GM12878 (cell line): Measurements from ENCODE around the gene ZNF213. TPM values are rescaled to one million over a fixed set of nuclear protein-coding genes. Genes with fewer than 3 reads are reported as not detected.

ENCODE experiments used
- ATAC-seq: fragments of 200-7000 bp; cut with Tn5 transposase; 3 replicates; pipeline ENCODE4 v1.9.1; 2020; ENCODE audit warnings: mild to moderate bottlenecking, moderate library complexity
- BruUV-seq: library from RNA; stranded (reverse); fragments of 400-500 nt; replicated peaks from 2 replicates; lab custom pipeline; 2021; lab: Mats Ljungman, UMichigan
- CTCF ChIA-PET: fragments of 300-600 bp; sonication (Branson Sonifier 250); formaldehyde crosslinking; extraction: SDS; loops from one replicate; lab custom pipeline; 2021; ENCODE audit warnings: inconsistent platforms; lab: Yijun Ruan, JAX
- POLR2A ChIA-PET: fragments of 350-600 bp; formaldehyde crosslinking; extraction: SDS; loops from one replicate; lab custom pipeline; 2021; ENCODE audit warnings: inconsistent platforms; lab: Charles Lee
- RAD21 ChIA-PET: fragments of 300-600 bp; sonication (Branson Sonifier 250); formaldehyde crosslinking; loops from one replicate; lab custom pipeline; 2023; ENCODE audit warnings: antibody characterized with exemption; ENCODE audit not compliant: unreplicated experiment; lab: Charles Lee
- SMC1A ChIA-PET: fragments of 300-600 bp; sonication (Branson Sonifier 250); formaldehyde crosslinking; loops from one replicate; lab custom pipeline; 2023; ENCODE audit not compliant: unreplicated experiment, uncharacterized antibody; lab: Charles Lee
- DNase-seq: peaks from one replicate; pipeline ENCODE4 v3.0.0-alpha.2; 2011; ENCODE audit warnings: low read depth, low spot score
- FAIRE-seq: peaks from 3 replicates; lab custom pipeline; 2011; peaks lifted over from hg19 to GRCh38; lab: Jason Lieb, UNC
- H2AFZ ChIP-seq: 2 replicates; pipeline ENCODE4 v1.6.0; 2011; ENCODE audit warnings: low read depth, low read length, control low read depth; ENCODE audit not compliant: control insufficient read depth
- H3K27ac ChIP-seq: 2 replicates; pipeline ENCODE4 v1.5.1; 2011; ENCODE audit warnings: control low read depth; ENCODE audit not compliant: control insufficient read depth, insufficient read depth
- H3K27me3 ChIP-seq, 2 experiments: replicated peaks in 1 of 2; 2 replicates each; pipeline versions ENCODE4 v1.6.0 to v1.6.1; 2011; ENCODE audit warnings: low read length in 1 of 2; ENCODE audit not compliant: control insufficient read depth in 2 of 2, insufficient read depth in 2 of 2
- H3K36me3 ChIP-seq, 2 experiments: 2 replicates each; pipeline ENCODE4 v1.5.1; 2011; ENCODE audit warnings: low read length in 1 of 2; ENCODE audit not compliant: control insufficient read depth in 2 of 2, insufficient read depth in 2 of 2
- H3K4me1 ChIP-seq: 2 replicates; pipeline ENCODE4 v1.6.1; 2011; ENCODE audit warnings: mild to moderate bottlenecking, low read length, moderate library complexity, mixed read lengths; ENCODE audit not compliant: control insufficient read depth, insufficient read depth
- H3K4me2 ChIP-seq: 2 replicates; pipeline ENCODE4 v1.6.0; 2011; ENCODE audit warnings: control low read depth; ENCODE audit not compliant: control insufficient read depth, insufficient read depth
- H3K4me3 ChIP-seq: fragments of 200-600 bp; sonication (generic); 2 replicates; pipeline ENCODE4 v1.5.1; 2016
- H3K79me2 ChIP-seq: 2 replicates; pipeline ENCODE4 v1.6.0; 2011; ENCODE audit warnings: low read length; ENCODE audit not compliant: control insufficient read depth, insufficient read depth
- H3K9ac ChIP-seq: 2 replicates; pipeline ENCODE4 v1.8.0; 2011; ENCODE audit warnings: low read length, control low read depth, mixed read lengths; ENCODE audit not compliant: control insufficient read depth, insufficient read depth
- H3K9me3 ChIP-seq: replicated peaks from 3 replicates; pipeline ENCODE4 v1.5.1; 2011; ENCODE audit warnings: mild to moderate bottlenecking, low read length; ENCODE audit not compliant: control insufficient read depth, insufficient read depth
- H4K20me1 ChIP-seq: 2 replicates; pipeline ENCODE4 v1.6.0; 2011; ENCODE audit not compliant: control insufficient read depth, insufficient read depth
- ASH2L ChIP-seq: fragments of 300-600, 200-600 bp; sonication (generic); IDR thresholded peaks from 2 replicates; pipeline ENCODE4 v1.6.1; 2017; ENCODE audit warnings: low read depth, mild to moderate bottlenecking, borderline replicate concordance
- FOXM1 ChIP-seq: IDR thresholded peaks from 2 replicates; pipeline ENCODE4 v1.6.1; 2012; ENCODE audit warnings: low read depth, mild to moderate bottlenecking, inconsistent platforms, low read length, moderate library complexity
- HDAC6 ChIP-seq: fragments of 200-600 bp; sonication (generic); IDR thresholded peaks from one replicate; pipeline ENCODE4 v1.8.0; 2017; ENCODE audit warnings: antibody characterized with exemption; ENCODE audit not compliant: unreplicated experiment
- MXI1 ChIP-seq: fragments of 150-350 bp; IDR thresholded peaks from 2 replicates; pipeline ENCODE4 v1.6.1; 2011; ENCODE audit warnings: low read depth, mild to moderate bottlenecking, inconsistent platforms, low read length, improper control_type of control experiment
- NR2C1 ChIP-seq: fragments of 450-650 bp; IDR thresholded peaks from 2 replicates; pipeline ENCODE4 v1.6.1; 2017; ENCODE audit warnings: antibody characterized with exemption, mild to moderate bottlenecking, moderate library complexity
- POU2F2 ChIP-seq: IDR thresholded peaks from 3 replicates; pipeline ENCODE4 v1.6.1; 2011; ENCODE audit warnings: low read depth, mild to moderate bottlenecking, low read length, borderline replicate concordance
- RELA ChIP-seq: fragments of 450-650 bp; IDR thresholded peaks from 2 replicates; pipeline ENCODE4 v1.8.0; 2014; ENCODE audit warnings: borderline replicate concordance; ENCODE audit not compliant: partially characterized antibody
- SIN3A ChIP-seq: IDR thresholded peaks from 2 replicates; pipeline ENCODE4 v1.6.1; 2012; ENCODE audit warnings: low read depth, low read length, improper control_type of control experiment
- STAT3 ChIP-seq: IDR thresholded peaks from 2 replicates; pipeline ENCODE4 v1.6.1; 2011; ENCODE audit warnings: low read depth, low read length, improper control_type of control experiment
- TBL1XR1 ChIP-seq: IDR thresholded peaks from 2 replicates; pipeline ENCODE4 v1.6.1; 2012; ENCODE audit warnings: low read depth, low read length, improper control_type of control experiment
- ZNF24 ChIP-seq: fragments of 450-650 bp; IDR thresholded peaks from 2 replicates; pipeline ENCODE4 v1.6.1; 2017; ENCODE audit warnings: antibody characterized with exemption, mild to moderate bottlenecking
- WGBS: methylation state at CpG from one replicate; pipeline ENCODE4 v1.1.6; 2016; ENCODE audit warnings: low lambda C conversion rate; ENCODE audit not compliant: insufficient replicate concordance, insufficient coverage; ENCODE audit errors: missing lambda C conversion rate; 5-methylcytosine and 5-hydroxymethylcytosine counted together
- in situ Hi-C: fragments of 300-500 bp; cut with MboI; formaldehyde crosslinking; loops from 9 replicates; pipeline ENCODE4 v1.14.3; 2018; ENCODE audit warnings: mixed read lengths
- intact Hi-C: fragments of 100-400 bp; cut with micrococcal nuclease; formaldehyde crosslinking; loops from one replicate; pipeline ENCODE4 v1.14.2; 2022; ENCODE audit not compliant: unreplicated experiment
- polyA plus RNA-seq, 11 experiments: library from polyadenylated mRNA; depleted of rRNA in 4 of 11; unstranded in 6 of 11; stranded (reverse) in 5 of 11; fragments of >200 nt; fragmentation: Nextera tagmentation in 4 of 11; fragmentation: Illumina TruSeq in 1 of 11; extraction: Ambion mirVana in 4 of 11; extraction: Trizol in 1 of 11; gene quantifications; 1 replicate in 1 of 11; 2 replicates in 10 of 11; pipeline versions ENCODE4 v1.2.1 to v1.2.3, GENCODE V29; 2011 to 2016; ENCODE audit warnings: inconsistent platforms in 2 of 11, missing spikeins in 2 of 11, low read depth in 1 of 11
- total RNA-seq, 4 experiments: library from RNA; depleted of rRNA in 3 of 4; stranded (reverse); fragments of >200 nt in 3 of 4; fragmentation: Illumina TruSeq in 1 of 4; extraction: Trizol in 1 of 4; gene quantifications; 2 replicates each; pipeline versions ENCODE4 v1.2.1 to v1.2.3, GENCODE V29; 2013 to 2021
- TF ChIP-seq, protein P1 (sequence below): fragments of 450-650 bp; IDR thresholded peaks from 2 replicates; pipeline ENCODE4 v1.6.1; 2018; ENCODE audit warnings: borderline replicate concordance, mild to moderate bottlenecking; ENCODE audit not compliant: partially characterized antibody

Gene ZNF213
- total and polyA plus RNA-seq, 10 of the 15 experiments (the other 5 are each of a cell fraction or from before 2014, with no cell fraction given), result 0.53 to 9.4 (median 1.1) TPM

DNA sequence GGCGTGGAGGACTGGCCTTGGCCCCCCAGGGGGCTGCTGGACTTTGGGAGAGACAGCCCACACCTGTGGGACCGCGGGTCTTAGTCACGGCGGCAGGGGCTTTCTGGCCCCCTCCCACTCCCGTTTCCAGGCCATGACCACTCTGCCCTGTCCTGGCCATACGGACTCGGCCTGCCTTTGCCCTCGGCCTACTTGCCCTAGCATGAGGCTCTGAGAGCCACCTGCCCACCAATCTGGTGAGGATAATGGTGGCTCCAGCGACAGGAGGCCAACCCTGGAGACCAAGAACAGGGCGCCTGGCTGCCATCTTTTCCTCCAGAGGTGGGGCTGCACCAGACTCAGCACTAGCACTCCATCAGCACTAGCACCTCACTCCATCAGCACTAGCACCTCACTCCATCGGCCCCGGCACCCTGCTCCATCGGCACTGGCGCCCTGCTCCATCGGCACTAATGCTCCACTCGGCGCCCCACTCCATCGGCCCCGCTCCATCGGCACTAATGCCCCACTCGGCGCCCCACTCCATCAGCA, 7.0 kb downstream of the ZNF213 start:
- CTCF ChIA-PET, result no interaction called here
- Histone ChIP-seq H2AFZ (no peak overlapping the region), H3K4me1 (no peaks in the 10 kb centered on the region), H3K36me3 (no peaks in the 10 kb centered on the region; a peak in 2 of 4 replicates), H3K27me3 (no peaks in the 10 kb centered on the region), H3K9ac (no peak overlapping the region), H3K4me3 (no peak overlapping the region), H3K27ac (no peak overlapping the region), H3K79me2 (no peaks in the 10 kb centered on the region), H3K4me2 (no peak overlapping the region), H3K9me3 (no peaks in the 10 kb centered on the region), H4K20me1 (no peaks in the 10 kb centered on the region)
- no TSS peak for BruUV-seq
- FAIRE-seq, result no peak
- WGBS, result 86% methylated on average over 23 of the region's 23 CpGs
- TF ChIP-seq HDAC6, result no peak
- RAD21 ChIA-PET, result no interaction called here
- no peak for DNase-seq
- SMC1A ChIA-PET, result no interaction called here
- ATAC-seq, result no peak
- POLR2A ChIA-PET, result no interaction called here
- intact Hi-C loops (no loop called here), in situ Hi-C loops (no loop called here)

DNA sequence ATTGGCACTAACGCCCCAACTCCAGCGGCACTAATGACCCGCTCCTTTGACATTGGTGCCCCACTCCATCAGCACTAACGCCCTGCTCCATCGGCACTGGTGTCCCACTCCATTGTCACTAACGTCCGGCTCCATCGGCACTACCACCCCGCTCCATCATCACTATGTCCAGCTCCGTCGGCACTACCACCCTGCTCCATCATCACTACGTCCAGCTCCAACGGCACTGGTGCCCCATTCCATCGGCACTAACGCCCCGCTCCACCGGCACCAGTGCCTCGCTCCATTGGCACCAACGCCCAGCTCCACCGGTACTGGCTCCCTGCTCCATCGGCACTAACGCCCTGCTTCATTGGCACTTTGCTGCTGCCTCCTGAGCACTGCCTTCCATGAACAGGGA, 7.5 kb downstream of the ZNF213 start:
- RAD21 ChIA-PET, result no interaction called here
- H3K9me3 ChIP-seq, result no peaks in the 10 kb centered on the region
- H3K79me2 ChIP-seq, result no peaks in the 10 kb centered on the region
- BruUV-seq, result no TSS peak
- intact Hi-C loops, result no loop called here
- ATAC-seq, result no peak
- H3K36me3 ChIP-seq, result no peaks in the 10 kb centered on the region; a peak in 2 of 4 replicates
- H2AFZ ChIP-seq, result no peak overlapping the region
- 88% methylated on average over 21 of the region's 22 CpGs for WGBS
- no peak for TF ChIP-seq ASH2L
- no peak for TF ChIP-seq NR2C1
- no peak for TF ChIP-seq TBL1XR1
- no peak for TF ChIP-seq MXI1
- no peak for TF ChIP-seq ZNF24
- no peak for TF ChIP-seq RELA
- no peak for TF ChIP-seq SIN3A
- TF ChIP-seq FOXM1, result no peak
- no peak for TF ChIP-seq POU2F2
- TF ChIP-seq, protein P1, sequence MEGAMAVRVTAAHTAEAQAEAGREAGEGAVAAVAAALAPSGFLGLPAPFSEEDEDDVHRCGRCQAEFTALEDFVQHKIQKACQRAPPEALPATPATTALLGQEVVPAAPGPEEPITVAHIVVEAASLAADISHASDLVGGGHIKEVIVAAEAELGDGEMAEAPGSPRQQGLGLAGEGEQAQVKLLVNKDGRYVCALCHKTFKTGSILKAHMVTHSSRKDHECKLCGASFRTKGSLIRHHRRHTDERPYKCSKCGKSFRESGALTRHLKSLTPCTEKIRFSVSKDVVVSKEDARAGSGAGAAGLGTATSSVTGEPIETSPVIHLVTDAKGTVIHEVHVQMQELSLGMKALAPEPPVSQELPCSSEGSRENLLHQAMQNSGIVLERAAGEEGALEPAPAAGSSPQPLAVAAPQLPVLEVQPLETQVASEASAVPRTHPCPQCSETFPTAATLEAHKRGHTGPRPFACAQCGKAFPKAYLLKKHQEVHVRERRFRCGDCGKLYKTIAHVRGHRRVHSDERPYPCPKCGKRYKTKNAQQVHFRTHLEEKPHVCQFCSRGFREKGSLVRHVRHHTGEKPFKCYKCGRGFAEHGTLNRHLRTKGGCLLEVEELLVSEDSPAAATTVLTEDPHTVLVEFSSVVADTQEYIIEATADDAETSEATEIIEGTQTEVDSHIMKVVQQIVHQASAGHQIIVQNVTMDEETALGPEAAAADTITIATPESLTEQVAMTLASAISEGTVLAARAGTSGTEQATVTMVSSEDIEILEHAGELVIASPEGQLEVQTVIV, result no peak
- no peak for TF ChIP-seq STAT3
- DNase-seq, result no peak
- no peak overlapping the region for H3K9ac ChIP-seq
- SMC1A ChIA-PET, result no interaction called here
- FAIRE-seq, result no peak
- H4K20me1 ChIP-seq, result no peaks in the 10 kb centered on the region
- in situ Hi-C loops, result no loop called here
- no peak overlapping the region for H3K27ac ChIP-seq
- POLR2A ChIA-PET, result no interaction called here
- no peak overlapping the region for H3K4me3 ChIP-seq
- CTCF ChIA-PET, result interaction anchor here (1.5 kb wide), 1 partner anchor 13 kb away, joined by 3 read pairs; no protein-coding TSS in a partner anchor
- no peak overlapping the region for H3K4me2 ChIP-seq
- H3K27me3 ChIP-seq, result no peaks in the 10 kb centered on the region
- no peaks in the 10 kb centered on the region for H3K4me1 ChIP-seq
